AG20443 (cell line): ENCODE data around the gene GRIFIN.

Source experiments
- DNase-seq: peaks from one replicate; pipeline ENCODE4 v3.0.0; 2012; ENCODE audit warnings: low spot score, mixed read lengths

GRIFIN gene, protein sequence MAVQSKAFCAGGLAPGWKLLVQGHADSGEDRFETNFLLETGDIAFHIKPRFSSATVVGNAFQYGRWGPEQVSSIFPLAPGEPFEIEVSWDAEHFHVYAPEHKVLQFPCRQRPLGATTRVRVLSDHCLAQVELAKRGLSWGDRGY

GRCh38 chr7:2476298-2476697 is at the start of gene GRIFIN:
TSS of gene GRIFIN (minus strand) at chr7:2476398. CDS start at chr7:2476383, 15 bp downstream.
- DNase-seq, result no peak

DNA sequence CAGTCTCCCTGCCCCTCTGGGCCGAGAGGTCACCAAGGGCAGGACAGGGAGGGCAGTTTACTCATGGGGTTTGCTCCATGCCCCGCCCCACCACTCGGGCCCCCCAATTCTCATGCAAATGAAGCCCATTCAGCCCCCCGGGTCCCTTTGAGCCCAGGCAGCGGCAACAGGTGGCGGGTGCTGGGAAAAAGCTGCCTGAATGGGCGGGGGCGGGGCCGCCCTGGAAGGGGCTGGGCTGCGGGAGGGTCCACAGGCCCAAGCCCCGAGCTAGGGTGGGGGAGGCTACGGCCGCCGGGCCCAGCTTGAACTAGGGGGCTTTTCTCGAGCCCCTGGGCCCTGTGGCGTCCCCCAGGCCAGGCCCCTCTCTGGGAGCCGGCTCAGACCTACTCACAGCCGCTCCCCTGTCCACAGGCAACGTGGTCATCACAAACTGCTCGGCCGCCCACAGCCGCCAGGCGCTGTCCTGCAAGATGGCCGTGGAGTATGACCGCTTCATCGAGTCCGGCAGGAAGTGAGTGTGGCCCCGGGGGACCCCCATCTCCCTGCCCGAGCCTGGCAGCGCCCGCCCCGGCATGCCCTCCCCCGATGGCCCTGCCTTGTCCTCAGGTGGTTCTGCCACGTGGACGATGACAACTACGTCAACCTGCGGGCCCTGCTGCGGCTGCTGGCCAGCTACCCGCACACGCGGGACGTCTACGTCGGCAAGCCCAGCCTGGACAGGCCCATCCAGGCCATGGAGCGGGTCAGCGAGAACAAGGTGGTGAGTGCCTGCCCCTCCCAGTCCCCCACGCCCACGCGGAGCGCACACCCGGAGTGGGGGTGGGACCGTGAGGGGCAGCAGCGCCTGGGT is 48.8 kb upstream of the GRIFIN start:
- no peak for DNase-seq

DNA sequence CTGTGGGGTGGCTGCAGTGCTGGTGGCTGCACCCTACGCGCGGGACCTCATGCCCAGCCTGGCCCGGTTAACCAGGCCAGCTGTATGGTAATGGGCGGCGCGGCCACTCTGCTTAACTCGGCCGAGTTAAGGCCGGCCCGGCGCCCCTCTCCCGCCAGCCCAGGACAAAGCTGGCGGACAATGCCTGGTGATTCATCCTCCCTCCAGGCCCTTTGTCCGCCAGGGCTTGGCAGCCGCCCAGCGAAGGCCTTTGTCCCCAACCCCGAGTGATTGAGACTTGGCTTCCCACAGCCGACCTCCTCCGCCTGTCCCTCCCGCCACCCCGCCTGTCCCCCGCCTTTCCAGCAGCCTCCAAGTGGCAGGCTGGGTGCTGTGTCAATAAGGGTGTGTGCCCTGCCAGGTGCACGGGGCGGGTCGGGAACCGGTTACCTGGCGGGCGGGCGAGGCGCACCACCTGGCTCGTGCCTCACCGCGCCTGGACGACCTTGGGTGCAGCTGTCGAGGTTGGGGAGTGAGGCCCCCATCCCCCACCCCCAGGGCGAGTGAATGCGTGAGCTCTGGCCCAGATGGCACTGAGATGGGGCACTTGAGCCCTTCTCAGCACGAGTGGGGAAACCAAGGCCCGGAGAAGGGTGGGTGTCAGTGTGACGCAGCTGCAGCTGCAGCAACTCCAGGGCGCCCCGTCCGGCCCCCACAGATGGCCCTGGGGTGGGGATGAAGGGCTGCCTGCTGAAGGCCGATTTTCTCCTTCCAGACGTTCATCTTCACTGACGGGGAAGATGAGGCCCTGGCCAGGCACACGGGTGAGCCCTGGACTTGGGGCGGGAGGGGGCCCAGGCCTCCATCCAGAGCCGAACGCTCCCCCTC is 48.0 kb upstream of the GRIFIN start:
- peak; percentile 76 for DNase-seq

DNA sequence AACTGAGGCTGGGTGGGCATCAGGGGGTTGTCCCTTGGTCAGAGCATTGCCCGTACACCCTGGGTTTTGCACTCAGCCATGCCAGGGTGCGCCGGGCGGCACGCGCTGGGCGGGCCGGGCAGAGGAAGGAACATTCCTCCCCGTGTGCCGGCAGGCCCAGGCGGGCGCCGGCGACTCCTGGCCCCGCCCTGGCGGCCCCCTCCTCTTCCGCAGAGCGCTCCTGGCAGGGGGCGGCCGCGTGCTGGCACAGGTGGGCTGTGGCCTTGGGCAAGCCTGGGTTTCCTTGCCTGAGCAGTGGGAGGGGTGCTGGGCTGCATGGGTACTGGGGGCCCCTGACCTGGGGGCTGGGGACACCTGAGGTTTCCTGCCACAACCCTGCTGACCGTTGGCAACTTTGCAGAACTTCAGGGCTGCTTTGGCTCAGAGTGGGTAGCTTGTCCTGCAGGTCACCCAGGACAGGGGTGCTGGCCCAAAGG is 47.3 kb upstream of the GRIFIN start:
- no peak for DNase-seq

- peak; percentile 33 for DNase-seq
Measured at GRCh38 chr7:2522780-2523433, 46.7 kb upstream of the GRIFIN start.

- DNase-seq, result no peak
Measured at GRCh38 chr7:2521952-2522591, 45.9 kb upstream of the GRIFIN start.

GRCh38 chr7:2521341-2521745 is 45.1 kb upstream of the GRIFIN start:
- DNase-seq, result no peak

GRCh38 chr7:2520761-2521290 is 44.6 kb upstream of the GRIFIN start:
- no peak for DNase-seq

- DNase-seq, result peak; percentile 39
Measured at GRCh38 chr7:2520131-2520760, 44.0 kb upstream of the GRIFIN start.

DNA sequence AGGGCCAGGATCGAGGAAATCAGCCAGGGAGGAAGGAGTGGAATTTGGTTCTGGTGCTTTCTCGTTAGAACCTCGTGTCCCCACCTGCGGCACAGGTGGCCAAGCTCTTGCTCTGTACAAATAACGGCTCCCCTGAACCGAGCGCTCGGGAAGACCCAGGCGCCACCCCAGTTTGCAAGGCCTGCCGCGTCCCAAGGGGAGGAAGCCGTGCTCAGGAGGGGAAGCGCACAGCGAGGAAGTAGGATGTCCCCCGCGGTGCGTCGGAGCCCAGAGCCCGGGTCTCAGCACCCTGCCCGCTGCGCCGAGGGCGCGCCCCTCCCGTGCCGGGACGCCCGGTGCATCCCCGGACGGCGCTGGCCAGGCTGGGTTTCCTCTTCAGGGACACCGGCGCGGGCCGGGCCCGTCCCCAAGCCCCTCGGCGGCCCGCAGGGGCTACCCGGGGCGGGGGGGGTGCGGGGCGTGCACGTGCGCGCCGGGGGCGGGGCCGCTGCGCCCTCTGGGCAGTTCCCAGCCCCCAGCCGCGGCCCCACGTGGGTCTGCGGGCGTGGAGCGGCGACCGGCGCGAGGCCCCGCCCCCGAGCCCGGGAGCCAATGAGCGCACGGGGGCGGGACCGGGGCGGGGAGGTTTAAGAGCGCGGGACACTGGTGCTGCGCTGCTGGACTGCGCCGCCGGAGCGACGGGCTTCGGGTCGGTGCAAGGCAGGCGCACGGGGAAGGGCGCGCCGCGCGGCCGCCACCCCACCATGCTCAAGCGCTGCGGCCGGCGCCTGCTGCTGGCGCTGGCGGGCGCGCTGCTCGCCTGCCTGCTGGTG is 43.1 kb upstream of the GRIFIN start, which contains the start of gene LFNG:
LFNG (plus strand) TSS at position 656 of the 812 bp plus-strand sequence; CDS start at position 744, 88 bp downstream.
- DNase-seq, result peak; percentile 98

- no peak for DNase-seq
Measured at GRCh38 chr7:2518737-2519118, 42.5 kb upstream of the GRIFIN start.

GRCh38 chr7:2517678-2518507 is 41.7 kb upstream of the GRIFIN start:
- no peak for DNase-seq

GRCh38 chr7:2517026-2517425 is 40.8 kb upstream of the GRIFIN start:
- peak; percentile 94 for DNase-seq

DNA sequence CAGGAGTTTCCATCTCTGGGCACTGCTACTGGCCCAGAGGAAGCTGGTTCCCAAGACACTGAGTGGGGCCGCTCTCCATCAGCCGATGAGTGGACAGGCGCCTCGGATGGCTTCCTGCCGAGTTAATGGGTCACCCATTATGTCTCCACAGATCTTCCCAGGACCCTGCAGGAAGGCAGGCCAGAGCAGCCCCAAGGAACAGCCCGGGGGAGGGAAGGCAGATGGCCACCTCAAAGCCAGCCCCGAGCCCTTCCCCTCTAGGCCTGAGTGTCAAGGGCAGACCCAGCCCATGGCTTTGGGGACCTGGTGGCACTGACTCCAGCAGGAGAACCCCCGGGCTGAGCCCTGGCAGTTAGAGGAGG is 40.0 kb upstream of the GRIFIN start:
- DNase-seq, result no peak

- DNase-seq, result no peak
Measured at GRCh38 chr7:2515424-2516193, 39.4 kb upstream of the GRIFIN start.

- DNase-seq, result no peak
Measured at GRCh38 chr7:2514473-2515423, 38.5 kb upstream of the GRIFIN start.

DNA sequence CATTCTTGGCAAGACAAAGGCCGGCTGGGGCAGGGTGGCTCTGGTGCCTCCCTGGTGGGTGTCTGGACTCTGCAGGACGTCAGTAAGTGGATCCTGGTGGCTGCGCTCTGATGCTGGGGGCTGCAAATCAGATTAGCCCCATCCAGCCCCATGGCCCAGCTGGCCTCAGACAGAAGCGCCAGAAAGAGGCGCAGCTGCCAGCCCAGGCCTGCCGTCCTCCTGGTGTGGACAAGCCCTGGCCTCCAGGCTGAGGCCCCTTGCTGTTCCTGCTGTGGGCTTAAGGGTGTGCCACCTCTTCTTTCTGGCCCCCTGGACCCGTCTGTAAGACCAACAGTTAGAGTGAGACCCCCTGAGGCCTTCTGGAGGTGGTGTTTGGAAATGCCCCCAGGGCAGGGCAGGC is 37.5 kb upstream of the GRIFIN start:
- no peak for DNase-seq
